CD4-positive, alpha-beta T cell (primary cell): ENCODE results near the gene IGF2R. TPM values are rescaled to one million over a fixed set of nuclear protein-coding genes. Genes with fewer than 3 reads are reported as not detected.

ENCODE experiments used
- ATAC-seq: fragments of 200-7000 bp; cut with Tn5 transposase; one replicate; pipeline ENCODE4 v1.10.0; 2022; ENCODE audit warnings: mild to moderate bottlenecking; ENCODE audit not compliant: poor library complexity
- CTCF ChIA-PET: fragments of 350-600 bp; sonication (Branson Sonifier 250); formaldehyde crosslinking; loops from one replicate; lab custom pipeline; 2021; ENCODE audit warnings: antibody characterized with exemption, inconsistent platforms; lab: Charles Lee
- POLR2A ChIA-PET: fragments of 350-600 bp; sonication (Branson Sonifier 250); formaldehyde crosslinking; loops from one replicate; lab custom pipeline; 2021; ENCODE audit warnings: antibody characterized with exemption, inconsistent platforms; lab: Charles Lee
- DNase-seq, 14 experiments: peaks; one replicate each; pipeline ENCODE4 v3.0.0-alpha.2; 2013 to 2020; ENCODE audit warnings: mixed read lengths in 2 of 14
- H3K27ac ChIP-seq, 2 donors: one replicate each; pipeline versions ENCODE4 v1.5.1 to v1.7.0; 2013; ENCODE audit warnings: low read length in 2 of 2, low read depth in 1 of 2, mild to moderate bottlenecking in 1 of 2
- H3K27me3 ChIP-seq, 2 experiments: 1 replicate in 1 of 2; 2 replicates in 1 of 2; pipeline versions ENCODE4 v1.6.1 to v1.7.0; 2013; ENCODE audit warnings: low read length in 2 of 2, control low read depth in 1 of 2, mild to moderate bottlenecking in 1 of 2, moderate library complexity in 1 of 2; ENCODE audit not compliant: insufficient read depth in 2 of 2, control insufficient read depth in 1 of 2
- H3K36me3 ChIP-seq: one replicate; pipeline ENCODE4 v1.6.1; 2013; ENCODE audit warnings: low read length, control low read depth; ENCODE audit not compliant: insufficient read depth
- H3K4me1 ChIP-seq: one replicate; pipeline ENCODE4 v1.6.1; 2013; ENCODE audit warnings: low read length, control low read depth; ENCODE audit not compliant: insufficient read depth
- H3K4me3 ChIP-seq: one replicate; pipeline ENCODE4 v1.5.1; 2013; ENCODE audit warnings: mild to moderate bottlenecking, low read length, moderate library complexity
- H3K9me3 ChIP-seq, 2 experiments: 1 replicate in 1 of 2; 2 replicates in 1 of 2; pipeline versions ENCODE4 v1.6.1 to v1.7.0; 2013; ENCODE audit warnings: low read length in 2 of 2, mild to moderate bottlenecking in 2 of 2, control low read depth in 1 of 2, moderate library complexity in 1 of 2; ENCODE audit not compliant: control insufficient read depth in 1 of 2, insufficient read depth in 1 of 2
- H3K27ac Mint-ChIP-seq: one replicate; pipeline ENCODE4 v1.8.0; 2020; ENCODE audit warnings: mixed read lengths
- H3K27me3 Mint-ChIP-seq: one replicate; pipeline ENCODE4 v1.8.0; 2021; ENCODE audit warnings: mixed read lengths
- H3K36me3 Mint-ChIP-seq: one replicate; pipeline ENCODE4 v1.8.0; 2021; ENCODE audit warnings: low read depth, mixed read lengths
- H3K4me1 Mint-ChIP-seq: one replicate; pipeline ENCODE4 v1.8.0; 2021; ENCODE audit warnings: low read depth, mixed read lengths
- H3K4me3 Mint-ChIP-seq: one replicate; pipeline ENCODE4 v1.8.0; 2020; ENCODE audit warnings: mild to moderate bottlenecking, mixed read lengths
- H3K9me3 Mint-ChIP-seq: one replicate; pipeline ENCODE4 v1.8.0; 2020; ENCODE audit warnings: mixed read lengths
- intact Hi-C, 2 experiments: fragments of 100-400 bp; cut with DNase I in 1 of 2; cut with micrococcal nuclease in 1 of 2; formaldehyde crosslinking; loops; one replicate each; pipeline versions ENCODE4 v1.15.1 to v1.9.0; 2023 to 2025; cut with DNase I, micrococcal nuclease
- total RNA-seq, 174 experiments: library from RNA in 2 of 174; stranded (reverse) in 2 of 174; gene quantifications; one replicate each; pipeline ENCODE4 v1.2.3 and lab custom pipeline; 2021 to 2026
- TF ChIP-seq, protein P1 (sequence below): fragments of 200-600 bp; IDR thresholded peaks from one replicate; pipeline ENCODE4 v1.8.0; 2022; ENCODE audit warnings: antibody characterized with exemption, mild to moderate bottlenecking

IGF2R gene
- total RNA-seq, 2 experiments from 2014 or later: 43.8 to 46.7 TPM

DNA sequence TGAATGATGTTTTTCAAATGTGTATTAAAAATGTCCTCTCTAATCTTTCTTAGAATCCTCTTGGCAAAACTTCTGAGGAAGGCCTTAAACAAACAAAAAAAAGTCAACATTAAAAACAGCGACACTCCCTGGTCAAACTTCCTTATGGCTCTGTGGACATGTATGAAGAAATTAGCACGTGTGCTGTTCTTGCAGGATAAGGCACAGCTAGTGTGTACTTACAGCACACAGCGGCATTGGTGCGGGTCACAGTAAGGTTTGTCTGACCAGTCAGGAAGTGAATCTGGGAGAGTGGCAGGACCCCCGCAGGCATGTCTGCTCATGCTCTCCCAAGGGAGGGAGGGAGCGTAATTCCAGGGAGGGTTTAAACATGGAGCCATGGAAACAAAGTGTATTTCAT lies 191.6 kb downstream of the IGF2R start:
- Mint-ChIP-seq H3K27me3 (peaks cover 6% of the 10 kb centered on the region), H3K4me1 (no peaks in the 10 kb centered on the region), H3K4me3 (no peak overlapping the region), H3K36me3 (no peaks in the 10 kb centered on the region), H3K27ac (no peak overlapping the region), H3K9me3 (peaks cover 4% of the 10 kb centered on the region)
- TF ChIP-seq, protein P1, sequence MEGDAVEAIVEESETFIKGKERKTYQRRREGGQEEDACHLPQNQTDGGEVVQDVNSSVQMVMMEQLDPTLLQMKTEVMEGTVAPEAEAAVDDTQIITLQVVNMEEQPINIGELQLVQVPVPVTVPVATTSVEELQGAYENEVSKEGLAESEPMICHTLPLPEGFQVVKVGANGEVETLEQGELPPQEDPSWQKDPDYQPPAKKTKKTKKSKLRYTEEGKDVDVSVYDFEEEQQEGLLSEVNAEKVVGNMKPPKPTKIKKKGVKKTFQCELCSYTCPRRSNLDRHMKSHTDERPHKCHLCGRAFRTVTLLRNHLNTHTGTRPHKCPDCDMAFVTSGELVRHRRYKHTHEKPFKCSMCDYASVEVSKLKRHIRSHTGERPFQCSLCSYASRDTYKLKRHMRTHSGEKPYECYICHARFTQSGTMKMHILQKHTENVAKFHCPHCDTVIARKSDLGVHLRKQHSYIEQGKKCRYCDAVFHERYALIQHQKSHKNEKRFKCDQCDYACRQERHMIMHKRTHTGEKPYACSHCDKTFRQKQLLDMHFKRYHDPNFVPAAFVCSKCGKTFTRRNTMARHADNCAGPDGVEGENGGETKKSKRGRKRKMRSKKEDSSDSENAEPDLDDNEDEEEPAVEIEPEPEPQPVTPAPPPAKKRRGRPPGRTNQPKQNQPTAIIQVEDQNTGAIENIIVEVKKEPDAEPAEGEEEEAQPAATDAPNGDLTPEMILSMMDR: no peak
- Histone ChIP-seq H3K36me3 (no peaks in the 10 kb centered on the region), H3K9me3 (no peaks in the 10 kb centered on the region), H3K27ac (no peak overlapping the region), H3K27me3 (no peaks in the 10 kb centered on the region), H3K4me3 (no peak overlapping the region), H3K4me1 (no peaks in the 10 kb centered on the region)
- intact Hi-C loops: no loop called here
- CTCF ChIA-PET: no interaction called here
- DNase-seq: no peak
- no peak for ATAC-seq
- POLR2A ChIA-PET: no interaction called here

Other genes starting within 250 kb of the IGF2R start
- 100 to 1,000 TPM; 211 to 227 TPM for gene WTAP, start 241.6 kb upstream of the IGF2R start, total RNA-seq
- 10 to 100 TPM; 21.4 to 25.8 TPM for gene ACAT2, start 207.0 kb upstream of the IGF2R start, total RNA-seq
- gene TCP1, start 179.5 kb upstream of the IGF2R start, total RNA-seq: 100 to 1,000 TPM; 212 to 216 TPM
- 10 to 100 TPM in 1 of 2 experiments, 1 to 10 TPM in 1; 9.8 to 10.2 TPM for gene MRPL18, start 178.6 kb upstream of the IGF2R start, total RNA-seq
- under 1 TPM in 1 of 2 experiments, not detected in 1; 0.14 TPM for gene PNLDC1, start 168.8 kb upstream of the IGF2R start, total RNA-seq
- gene MAS1, start 78.1 kb upstream of the IGF2R start, total RNA-seq: not detected
- under 1 TPM; 0.14 to 0.89 TPM for gene SLC22A1, start 152.7 kb downstream of the IGF2R start, total RNA-seq